Rectal smooth muscle tissue (tissue), 1 donor: ENCODE data around the gene ZFYVE28.
"Not testable (repeated sequence)": the region's sequence is repeated elsewhere in the genome, so short reads cannot be mapped to it uniquely, and the experiment has no call there.

ENCODE experiments used
- H3K27ac ChIP-seq: one replicate; pipeline ENCODE4 v1.7.0; 2013; ENCODE audit warnings: low read depth, low read length, inconsistent platforms
- H3K27me3 ChIP-seq: one replicate; pipeline ENCODE4 v1.7.0; 2013; ENCODE audit warnings: low read length; ENCODE audit not compliant: control insufficient read depth, insufficient read depth
- H3K36me3 ChIP-seq: one replicate; pipeline ENCODE4 v1.7.0; 2013; ENCODE audit warnings: low read length; ENCODE audit not compliant: control insufficient read depth, insufficient read depth
- H3K4me1 ChIP-seq: one replicate; pipeline ENCODE4 v1.7.0; 2013; ENCODE audit warnings: low read length; ENCODE audit not compliant: control insufficient read depth, insufficient read depth
- H3K4me3 ChIP-seq: one replicate; pipeline ENCODE4 v1.7.0; 2013; ENCODE audit warnings: low read length
- H3K9ac ChIP-seq: one replicate; pipeline ENCODE4 v1.7.0; 2013; ENCODE audit warnings: low read length

ZFYVE28 gene

DNA sequence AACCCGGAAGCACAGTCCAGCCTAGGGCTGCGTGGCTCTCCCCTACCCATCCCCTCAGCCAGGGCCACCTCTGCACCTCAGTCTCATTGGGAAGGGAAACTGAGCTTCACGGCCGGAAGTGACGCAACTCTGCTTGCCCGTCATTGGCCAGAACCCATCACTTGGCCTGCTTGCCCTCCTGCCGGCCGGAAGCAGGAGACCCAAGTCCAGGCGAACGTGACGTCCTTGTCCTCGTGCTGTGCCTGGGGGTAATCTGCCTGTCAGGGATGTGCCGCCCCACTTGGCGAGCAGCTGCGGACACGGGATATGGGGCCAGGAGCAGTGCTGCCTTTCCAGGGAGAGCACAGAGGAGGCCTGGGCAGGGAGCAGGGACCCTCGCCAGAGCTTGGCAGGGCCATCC lies 31.2 kb downstream of the ZFYVE28 start:
- Histone ChIP-seq H3K36me3 (no peaks in the 10 kb centered on the region), H3K27me3 (no peaks in the 10 kb centered on the region), H3K4me3 (no peak overlapping the region), H3K4me1 (no peaks in the 10 kb centered on the region), H3K27ac (no peak overlapping the region), H3K9ac (no peak overlapping the region)

DNA sequence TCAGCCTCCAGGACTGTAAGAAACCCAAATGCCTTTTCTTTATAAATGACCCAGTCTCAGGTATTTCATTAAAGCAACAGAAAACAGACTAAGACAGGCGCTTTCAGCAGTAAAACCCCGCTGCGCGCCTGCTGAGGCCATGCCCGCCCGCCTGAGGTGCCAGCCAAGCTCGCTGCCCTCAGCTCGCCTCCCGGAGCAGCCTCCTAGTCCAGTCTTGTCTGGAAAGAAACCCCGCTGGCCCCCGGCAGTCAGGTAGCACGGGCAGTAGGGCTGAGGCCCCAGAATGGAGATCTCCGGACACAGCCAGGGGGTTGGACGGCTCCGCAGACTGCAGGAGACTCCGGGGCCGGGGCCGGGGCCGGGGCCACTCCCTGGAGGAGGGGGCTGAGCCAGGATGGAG lies 31.7 kb downstream of the ZFYVE28 start:
- Histone ChIP-seq H3K36me3 (no peaks in the 10 kb centered on the region), H3K9ac (no peak overlapping the region), H3K4me3 (no peak overlapping the region), H3K27me3 (no peaks in the 10 kb centered on the region), H3K27ac (no peak overlapping the region), H3K4me1 (no peaks in the 10 kb centered on the region)

DNA sequence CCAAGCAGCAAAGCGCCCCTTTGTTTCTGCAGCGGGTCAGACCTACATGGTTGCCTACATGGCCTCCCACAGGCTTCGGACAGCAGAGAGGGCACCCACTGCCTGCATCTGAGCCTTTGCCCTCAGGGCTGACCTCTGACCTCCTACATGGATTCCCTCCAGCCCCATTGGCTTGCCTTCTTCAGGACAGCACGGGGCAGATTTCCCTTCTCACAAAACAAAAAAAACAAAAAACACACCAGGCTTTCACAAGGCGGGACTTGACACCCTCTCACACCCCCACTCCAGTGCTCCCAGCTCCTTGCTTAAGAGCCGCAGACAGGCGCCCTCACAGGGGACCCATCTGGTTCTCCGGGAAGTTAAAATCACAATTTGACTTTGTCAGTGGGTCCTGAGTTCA lies 32.9 kb downstream of the ZFYVE28 start:
- H3K4me3 ChIP-seq = no peak overlapping the region
- H3K27me3 ChIP-seq = no peaks in the 10 kb centered on the region
- no peaks in the 10 kb centered on the region for H3K36me3 ChIP-seq
- H3K4me1 ChIP-seq = no peaks in the 10 kb centered on the region
- no peak overlapping the region for H3K27ac ChIP-seq
- no peak overlapping the region for H3K9ac ChIP-seq

DNA sequence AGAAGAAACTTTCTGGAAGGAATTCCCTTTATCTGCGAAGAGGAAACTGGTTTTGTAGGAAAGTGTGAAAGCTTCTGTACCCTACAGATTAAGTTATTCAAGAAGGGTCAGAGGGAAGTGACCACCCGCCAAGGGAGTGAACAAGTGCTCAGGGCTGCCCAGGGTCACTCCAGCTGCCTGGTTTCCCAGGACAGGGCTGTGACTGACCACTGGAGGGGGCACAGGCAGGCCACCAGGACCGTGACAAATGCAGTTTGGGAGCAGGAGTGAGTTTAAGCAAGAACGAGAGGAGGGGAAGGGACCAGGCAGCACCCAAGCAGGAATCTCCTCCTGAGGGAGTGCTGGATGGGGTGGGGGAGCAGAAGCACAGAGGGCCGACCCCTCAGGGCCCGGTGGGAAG lies 34.2 kb downstream of the ZFYVE28 start:
- H3K9ac ChIP-seq = no peak overlapping the region
- no peak overlapping the region for H3K27ac ChIP-seq
- no peaks in the 10 kb centered on the region for H3K36me3 ChIP-seq
- H3K27me3 ChIP-seq = no peaks in the 10 kb centered on the region
- H3K4me3 ChIP-seq = no peak overlapping the region
- no peaks in the 10 kb centered on the region for H3K4me1 ChIP-seq

DNA sequence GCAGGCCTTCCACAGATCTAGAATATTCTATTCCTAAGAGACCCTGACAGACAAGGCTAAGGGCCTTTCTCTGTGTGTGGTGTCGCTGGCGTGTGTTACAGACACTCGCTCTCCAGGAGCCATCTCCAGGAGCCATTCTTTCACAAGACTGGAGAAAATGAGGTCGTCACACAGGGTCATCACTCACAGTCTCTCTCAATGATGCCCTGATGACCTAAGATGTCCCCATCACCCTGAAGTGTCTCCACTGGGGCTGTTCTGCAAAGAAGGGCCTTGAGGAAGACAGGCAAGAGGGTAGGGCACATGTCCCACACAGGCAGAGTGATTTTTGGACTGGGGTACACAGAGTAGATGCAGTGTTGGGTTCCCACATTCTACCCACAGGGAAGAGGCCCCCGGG lies 34.7 kb downstream of the ZFYVE28 start:
- no peak overlapping the region for H3K27ac ChIP-seq
- H3K4me1 ChIP-seq = no peaks in the 10 kb centered on the region
- H3K27me3 ChIP-seq = no peaks in the 10 kb centered on the region
- no peaks in the 10 kb centered on the region for H3K36me3 ChIP-seq
- no peak overlapping the region for H3K4me3 ChIP-seq
- no peak overlapping the region for H3K9ac ChIP-seq

DNA sequence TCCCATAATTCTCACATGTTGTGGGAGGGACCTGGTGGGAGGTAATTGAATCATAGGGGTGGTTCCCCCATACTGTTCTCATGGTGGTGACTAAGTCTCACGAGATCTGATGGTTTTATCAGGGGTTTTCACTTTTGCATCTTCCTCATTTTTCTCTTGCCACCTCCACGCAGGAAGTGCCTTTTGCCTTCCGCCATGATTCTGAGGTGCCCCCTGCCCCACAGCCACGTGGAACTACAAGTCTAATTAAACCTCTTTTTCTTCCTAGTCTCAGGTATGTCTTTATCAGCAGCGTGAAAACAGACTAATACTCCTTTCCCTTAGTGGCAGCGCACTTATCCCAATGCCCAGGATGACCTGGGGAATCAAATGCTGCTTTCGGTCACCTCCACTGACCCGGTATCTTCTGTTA lies 35.2 kb downstream of the ZFYVE28 start:
- not testable (repeated sequence) for H3K4me1 ChIP-seq, H3K9ac ChIP-seq, H3K36me3 ChIP-seq, H3K4me3 ChIP-seq, H3K27me3 ChIP-seq, H3K27ac ChIP-seq

DNA sequence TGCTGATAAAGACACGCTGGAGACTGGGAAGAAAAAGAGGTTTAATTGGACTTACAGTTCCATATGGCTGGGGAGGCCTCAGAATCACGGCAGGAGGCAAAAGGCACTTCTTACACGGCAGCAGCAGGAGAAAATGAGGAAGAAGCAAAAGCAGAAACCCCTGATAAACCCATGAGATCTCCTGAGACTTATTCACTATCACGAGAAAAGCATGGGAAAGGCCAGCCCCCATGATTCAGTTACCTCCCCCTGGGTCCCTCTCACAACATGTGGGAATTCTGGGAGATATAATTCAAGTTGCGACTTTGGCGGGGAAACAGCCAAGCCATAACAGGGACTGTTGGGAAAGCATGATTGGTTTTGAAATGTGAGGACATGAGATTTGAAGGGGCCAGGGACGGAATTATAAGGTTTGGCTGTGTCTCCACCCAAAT lies 35.7 kb downstream of the ZFYVE28 start:
- not testable (repeated sequence) for H3K4me1 ChIP-seq, H3K27me3 ChIP-seq, H3K4me3 ChIP-seq, H3K27ac ChIP-seq, H3K9ac ChIP-seq, H3K36me3 ChIP-seq

DNA sequence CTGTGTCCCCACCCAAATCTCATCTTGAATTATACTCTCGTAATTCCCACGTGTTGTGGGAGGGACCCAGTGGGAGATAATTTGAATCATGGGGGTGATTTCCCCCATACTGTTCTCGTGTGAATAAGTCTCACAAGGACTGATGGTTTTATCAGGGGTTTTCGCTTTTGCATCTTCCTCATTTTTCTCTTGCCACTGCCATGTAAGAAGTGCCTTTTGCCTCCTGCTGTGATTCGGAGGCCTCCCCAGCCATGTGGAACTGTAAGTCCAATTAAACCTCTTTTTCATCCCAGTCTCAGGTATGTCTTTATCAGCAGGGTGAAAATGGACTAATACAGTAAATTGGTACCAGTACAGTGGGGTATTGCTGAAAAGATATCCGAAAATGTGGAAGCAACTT lies 37.9 kb downstream of the ZFYVE28 start:
- H3K27ac ChIP-seq, H3K4me3 ChIP-seq, H3K27me3 ChIP-seq, H3K36me3 ChIP-seq, H3K4me1 ChIP-seq, H3K9ac ChIP-seq: not testable (repeated sequence)

DNA sequence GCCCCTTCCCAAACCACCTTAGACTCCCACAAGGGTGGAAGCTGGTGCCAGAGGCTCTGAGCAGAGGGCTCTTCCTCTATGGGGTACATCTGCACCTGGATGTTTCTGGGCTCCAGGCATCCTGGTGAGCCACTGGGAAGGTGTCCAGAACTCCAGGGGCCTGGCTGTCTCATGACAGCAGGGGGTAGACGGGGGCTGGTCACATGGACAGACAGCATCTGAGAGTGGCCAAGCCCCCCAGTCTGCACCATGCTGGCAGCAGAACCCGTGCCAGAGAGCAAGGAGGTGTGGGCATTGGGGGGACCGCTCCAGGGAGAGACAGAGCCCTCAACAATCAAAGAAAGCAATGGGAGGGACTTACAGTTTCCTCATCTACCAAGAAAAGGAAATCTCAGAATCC lies 39.5 kb downstream of the ZFYVE28 start:
- Histone ChIP-seq H3K4me1 (no peaks in the 10 kb centered on the region), H3K27me3 (no peaks in the 10 kb centered on the region), H3K9ac (no peak overlapping the region), H3K36me3 (no peaks in the 10 kb centered on the region), H3K4me3 (no peak overlapping the region), H3K27ac (no peak overlapping the region)

DNA sequence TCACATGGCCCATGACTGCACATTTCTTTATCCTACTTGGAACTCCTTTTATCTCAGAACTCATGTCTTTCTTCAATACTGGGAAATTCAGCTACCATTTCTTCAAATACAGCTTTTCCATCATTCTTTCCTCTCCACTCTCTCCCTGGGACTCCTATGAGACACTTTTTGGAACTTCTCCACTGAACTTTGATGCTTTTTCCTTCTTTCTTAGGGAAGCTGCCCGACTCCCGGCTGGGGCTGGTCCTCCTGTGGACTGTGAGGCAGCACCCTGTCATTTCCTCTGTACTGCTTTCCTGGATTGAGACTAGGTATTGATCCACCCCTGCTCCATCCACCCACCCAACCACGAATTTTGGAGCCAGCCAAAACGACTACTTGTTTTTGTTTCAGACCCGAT lies 40.0 kb downstream of the ZFYVE28 start:
- Histone ChIP-seq H3K27ac (no peak overlapping the region), H3K27me3 (no peaks in the 10 kb centered on the region), H3K9ac (no peak overlapping the region), H3K4me3 (no peak overlapping the region), H3K4me1 (no peaks in the 10 kb centered on the region), H3K36me3 (no peaks in the 10 kb centered on the region)

DNA sequence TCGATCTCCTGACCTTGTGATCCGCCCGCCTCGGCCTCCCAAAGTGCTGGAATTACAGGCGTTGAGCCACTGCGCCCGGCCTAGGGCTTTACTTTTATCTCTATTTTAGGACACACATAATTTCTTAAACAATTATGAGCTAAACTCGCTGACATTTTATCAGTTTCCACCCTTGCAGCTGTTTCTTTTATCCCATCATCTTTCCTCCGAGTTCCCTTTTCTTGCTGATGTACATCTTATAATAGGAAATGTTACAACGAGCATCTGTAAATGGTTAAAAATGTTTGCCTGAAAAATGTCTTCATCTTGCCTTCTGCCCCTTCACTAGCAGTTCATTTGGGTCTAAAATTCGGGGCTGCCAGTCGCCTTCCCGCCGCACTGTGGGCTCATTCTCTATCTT lies 41.2 kb downstream of the ZFYVE28 start:
- no peaks in the 10 kb centered on the region for H3K27me3 ChIP-seq
- no peaks in the 10 kb centered on the region for H3K4me1 ChIP-seq
- H3K4me3 ChIP-seq = no peak overlapping the region
- H3K27ac ChIP-seq = no peak overlapping the region
- no peaks in the 10 kb centered on the region for H3K36me3 ChIP-seq
- no peak overlapping the region for H3K9ac ChIP-seq

DNA sequence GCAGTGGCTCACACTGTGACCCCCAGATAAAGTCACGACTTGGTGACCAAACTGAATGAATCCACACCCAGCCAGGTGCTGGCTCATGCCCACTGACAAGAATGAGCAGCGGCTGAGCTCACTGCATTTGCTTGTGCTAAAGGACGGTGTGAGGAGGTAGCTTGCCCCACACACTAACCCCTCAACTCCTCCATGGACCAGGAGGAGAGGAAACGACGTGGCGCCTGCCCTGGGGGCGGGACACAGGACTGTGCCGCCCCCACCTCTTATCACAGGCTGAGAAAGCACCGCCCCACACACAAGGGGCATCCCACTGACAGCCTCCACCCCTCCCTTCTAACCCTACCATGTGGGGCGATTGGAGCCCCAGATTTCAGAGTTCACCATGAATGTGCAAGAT lies 43.0 kb downstream of the ZFYVE28 start:
- H3K9ac ChIP-seq = no peak overlapping the region
- H3K27ac ChIP-seq = no peak overlapping the region

DNA sequence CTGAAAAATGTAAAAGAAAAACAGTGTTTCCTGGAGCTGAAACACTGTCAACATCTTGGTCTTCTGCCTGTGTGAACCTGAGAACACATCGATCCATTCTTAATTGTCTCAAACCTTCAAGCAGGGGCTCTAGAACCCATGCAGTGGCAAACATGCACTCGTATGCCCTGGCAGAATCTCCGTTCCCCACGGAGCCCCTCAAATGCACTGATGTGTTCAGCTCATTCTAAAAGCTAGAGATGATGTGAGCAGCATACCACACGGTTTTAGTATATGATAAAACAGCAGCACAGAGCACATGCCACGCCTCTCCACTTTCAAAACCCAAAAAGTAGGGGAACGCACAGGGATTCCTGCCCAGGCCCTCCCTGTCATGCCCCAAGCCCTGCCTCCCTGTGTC lies 44.9 kb downstream of the ZFYVE28 start:
- Histone ChIP-seq H3K4me1 (no peaks in the 10 kb centered on the region), H3K9ac (no peak overlapping the region), H3K4me3 (no peak overlapping the region), H3K27ac (no peak overlapping the region), H3K36me3 (no peaks in the 10 kb centered on the region), H3K27me3 (no peaks in the 10 kb centered on the region)

More for the DNA sequence above, 43.0 kb downstream of the ZFYVE28 start:
- no peaks in the 10 kb centered on the region for H3K4me1 ChIP-seq
- no peaks in the 10 kb centered on the region for H3K27me3 ChIP-seq
- H3K4me3 ChIP-seq = no peak overlapping the region
- H3K36me3 ChIP-seq = no peaks in the 10 kb centered on the region
